ENCODE measurements around the gene NDOR1. TPM values are rescaled to one million over a fixed set of nuclear protein-coding genes. Genes with fewer than 3 reads are reported as not detected.

NDOR1 gene
- total and polyA plus RNA-seq, 2 of the 8 experiments (the other 6 are each of a cell fraction or from before 2014, with no cell fraction given) = 25.7 to 32.3 TPM

DNA sequence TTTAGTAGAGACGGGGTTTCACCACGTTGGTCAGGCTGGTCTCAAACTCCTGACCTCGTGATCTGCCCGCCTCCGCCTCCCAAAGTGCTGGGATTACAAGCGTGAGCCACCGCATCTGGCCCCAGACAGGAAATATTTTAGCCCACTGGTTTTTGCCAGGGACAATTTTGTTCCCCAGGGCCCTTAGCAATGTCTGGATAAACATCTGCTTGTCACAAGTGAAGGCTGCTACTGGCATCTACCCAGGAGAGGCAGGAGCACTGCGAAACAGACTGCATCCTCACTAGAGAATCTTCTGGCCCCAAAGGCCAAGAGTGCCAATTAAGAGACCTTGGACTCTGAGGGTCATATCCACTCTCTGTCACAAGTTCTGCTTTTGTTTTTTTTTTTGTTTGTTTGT lies 2.5 kb upstream of the NDOR1 start:
- Histone ChIP-seq H3K4me2 (ENCODE audit: insufficient read depth in 1 of 2, low read depth in 2 of 2, low read length in 2 of 2) (no peak overlapping the region; a peak in 1 of 4 replicates), H3K4ac (replicated peaks; ENCODE audit: insufficient read length, low read depth, low read length) (no peak overlapping the region), H4K20me1 (replicated peaks in 1 of 2; ENCODE audit: control insufficient read depth in 1 of 2, insufficient read depth in 2 of 2, low read length in 2 of 2) (peaks cover 0 to 23% of the 10 kb centered on the region in 2 experiments), H2BK20ac (ENCODE audit: low read length) (no peak overlapping the region), H4K5ac (ENCODE audit: insufficient read length, low read depth, low read length) (no peak overlapping the region), H3K18ac (ENCODE audit: extremely low read depth, low read length) (no peak overlapping the region), H2BK15ac (ENCODE audit: low read length) (no peak overlapping the region), H3K14ac (ENCODE audit: insufficient read length) (no peak overlapping the region), H2AK5ac (ENCODE audit: low read depth, low read length) (no peak overlapping the region), H3K4me3 (ENCODE audit: extremely low read depth in 1 of 4, insufficient read depth in 2 of 4, low read depth in 3 of 4, low read length in 4 of 4) (no peak overlapping the region), H3K27me3 (replicated peaks in 1 of 4; ENCODE audit: control insufficient read depth in 3 of 4, extremely low read depth in 1 of 4, insufficient read depth in 3 of 4, low read length in 3 of 4) (no peaks in the 10 kb centered on the region), H3K9ac (replicated peaks in 1 of 4; ENCODE audit: extremely low read depth in 1 of 4, low read depth in 3 of 4, low read length in 3 of 4) (no peak overlapping the region), H3K79me2 (ENCODE audit: control insufficient read depth in 1 of 2, insufficient read depth in 2 of 2, low read length in 2 of 2) (peaks cover 0 to 57% of the 10 kb centered on the region in 2 experiments; a peak in 3 of 4 replicates), H3K79me1 (ENCODE audit: low read depth, low read length) (peaks cover 29% of the 10 kb centered on the region), H3K4me1 (replicated peaks in 1 of 4; ENCODE audit: control insufficient read depth in 3 of 4, insufficient read depth in 4 of 4, low read length in 3 of 4) (peaks cover 14 to 33% (median 21%) of the 10 kb centered on the region in 4 experiments), H3K27ac (ENCODE audit: low read depth, low read length) (no peak overlapping the region), H2BK120ac (replicated peaks; ENCODE audit: low read depth, low read length) (no peak overlapping the region), H3K56ac (replicated peaks; ENCODE audit: insufficient read length, low read depth, low read length) (no peak overlapping the region), H4K8ac (ENCODE audit: extremely low read depth, insufficient read depth, low read length) (no peak overlapping the region), H3K36me3 (ENCODE audit: control insufficient read depth in 2 of 4, insufficient read depth in 4 of 4, low read length in 3 of 4) (no peaks in the 10 kb centered on the region), H3K23me2 (ENCODE audit: low read depth, low read length) (peaks cover 18% of the 10 kb centered on the region), H3K9me3 (ENCODE audit: insufficient read depth in 2 of 2, low read depth in 1 of 2, low read length in 1 of 2) (no peaks in the 10 kb centered on the region), H4K91ac (replicated peaks; ENCODE audit: insufficient read length, low read length) (no peak overlapping the region), H3K23ac (ENCODE audit: insufficient read length) (no peak overlapping the region), H2BK5ac (ENCODE audit: low read depth, low read length) (no peak overlapping the region), H2AFZ (ENCODE audit: low read length) (no peak overlapping the region), H2BK12ac (ENCODE audit: low read depth, low read length) (no peak overlapping the region)
- no peak for DNase-seq (ENCODE audit: low read depth in 1 of 2, low spot score in 2 of 2)
- ChIA-PET CTCF (ENCODE audit: partially characterized antibody) (interaction anchor here (0.7 to 4.9 kb wide), 8 partner anchors 10 to 76 kb away, joined by 3 to 23 read pairs (median 4); partner anchors contain the start of genes ANAPC2, RNF224 and SSNA1), POLR2A (ENCODE audit: partially characterized antibody) (interaction anchor here (0.7 to 69.9 kb wide), 7 partner anchors 11 to 347 kb away, joined by 3 to 1462 read pairs (median 29); partner anchors contain the start of genes ANAPC2, CYSRT1, NELFB and RNF208)
- WGBS, 2 experiments (ENCODE audit: extremely low coverage in 1 of 2, insufficient coverage in 1 of 2, insufficient read length in 1 of 2, insufficient replicate concordance in 2 of 2, low coverage in 1 of 2, low lambda C conversion rate in 2 of 2, missing lambda C conversion rate in 1 of 2) = 89% methylated on average over 8 of the region's 8 CpGs; no CpG with 5 or more reads in 1 of the 2 experiments
- no peak for FAIRE-seq
- no peak for TF ChIP-seq CHD1 (IDR thresholded peaks at IDR 0.05; ENCODE audit: low read depth, low read length)
- no peak for TF ChIP-seq RFX5 (IDR thresholded peaks at IDR 0.05; ENCODE audit: borderline replicate concordance, low read depth, low read length)
- TF ChIP-seq SAP30 (IDR thresholded peaks at IDR 0.05; ENCODE audit: insufficient read depth, insufficient replicate concordance, low read length) = no peak
- no peak for TF ChIP-seq BCL11A (IDR thresholded peaks at IDR 0.05; ENCODE audit: low read depth in 2 of 2, low read length in 2 of 2)

All from H1 (cell line).